SU-DHL-6 (cell line): ENCODE measurements around the gene COPS8.

Experiments
- H2AFZ ChIP-seq: fragments of 200-600 bp; sonication (generic); 2 replicates; pipeline ENCODE4 v1.6.1; 2014; ENCODE audit warnings: low read depth, mild to moderate bottlenecking, moderate library complexity, mixed read lengths, antibody characterized with exemption, low read length; ENCODE audit not compliant: severe bottlenecking
- H3F3A ChIP-seq: fragments of 200-600 bp; shearing (Covaris generic); 2 replicates; pipeline ENCODE4 v1.6.0; 2016; ENCODE audit warnings: antibody characterized with exemption, mild to moderate bottlenecking; ENCODE audit not compliant: insufficient read depth
- H3K27ac ChIP-seq: fragments of 200-600 bp; sonication (generic); 2 replicates; pipeline ENCODE4 v1.5.1; 2016; ENCODE audit warnings: low read depth, mild to moderate bottlenecking, low read length, moderate library complexity, mixed read lengths
- H3K27me3 ChIP-seq: fragments of 200-600 bp; sonication (generic), shearing (Covaris generic); 2 replicates; pipeline ENCODE4 v1.6.0; 2014; ENCODE audit warnings: mild to moderate bottlenecking, low read length
- H3K36me3 ChIP-seq: fragments of 200-600 bp; sonication (generic); 2 replicates; pipeline ENCODE4 v1.6.1; 2014; ENCODE audit warnings: mild to moderate bottlenecking, low read length, mixed read lengths
- H3K4me2 ChIP-seq: fragments of 300-600, 200-600 bp; shearing (Covaris generic), sonication (generic); 2 replicates; pipeline ENCODE4 v1.6.0; 2014; ENCODE audit warnings: low read length, low read depth, mild to moderate bottlenecking; ENCODE audit not compliant: poor library complexity, severe bottlenecking
- H3K4me3 ChIP-seq: fragments of 200-600 bp; sonication (generic); 2 replicates; pipeline ENCODE4 v1.5.1; 2014; ENCODE audit warnings: antibody characterized with exemption, low read length, mild to moderate bottlenecking, mixed read lengths; ENCODE audit not compliant: insufficient read depth, poor library complexity, severe bottlenecking
- H3K79me2 ChIP-seq: fragments of 200-600 bp; sonication (generic); 2 replicates; pipeline ENCODE4 v1.6.1; 2014; ENCODE audit warnings: mild to moderate bottlenecking, low read length, moderate library complexity; ENCODE audit not compliant: insufficient read depth
- H3K9ac ChIP-seq: fragments of 200-600 bp; sonication (generic); 2 replicates; pipeline ENCODE4 v1.7.0; 2014; ENCODE audit warnings: mild to moderate bottlenecking, low read length
- H3K9me2 ChIP-seq: fragments of 200-600 bp; sonication (generic); replicated peaks from 2 replicates; pipeline ENCODE4 v1.6.1; 2014; ENCODE audit warnings: low read length; ENCODE audit not compliant: insufficient read depth
- H3K9me3 ChIP-seq: fragments of 200-600 bp; sonication (generic); 2 replicates; pipeline ENCODE4 v1.6.1; 2014; ENCODE audit warnings: low read length, mixed read lengths; ENCODE audit not compliant: insufficient read depth
- H4K20me1 ChIP-seq: fragments of 200-600 bp; sonication (generic); 2 replicates; pipeline ENCODE4 v1.6.1; 2014; ENCODE audit warnings: low read depth, mild to moderate bottlenecking, antibody characterized with exemption, low read length, moderate library complexity, mixed read lengths
- EZH2phosphoT487 ChIP-seq: fragments of 200-600 bp; sonication (generic), shearing (Covaris generic); conservative IDR thresholded peaks from 2 replicates; pipeline ENCODE4 v1.6.1; 2018; ENCODE audit warnings: mild to moderate bottlenecking, antibody characterized with exemption, low read length, moderate library complexity, mixed read lengths
- TF ChIP-seq, protein P1 (sequence below): fragments of 200-600 bp; sonication (generic); IDR thresholded peaks from one replicate; pipeline ENCODE4 v1.5.1; 2017; ENCODE audit warnings: antibody characterized with exemption, mild to moderate bottlenecking, low read length, moderate library complexity; ENCODE audit not compliant: insufficient read depth, poor library complexity, severe bottlenecking

The COPS8 gene

DNA sequence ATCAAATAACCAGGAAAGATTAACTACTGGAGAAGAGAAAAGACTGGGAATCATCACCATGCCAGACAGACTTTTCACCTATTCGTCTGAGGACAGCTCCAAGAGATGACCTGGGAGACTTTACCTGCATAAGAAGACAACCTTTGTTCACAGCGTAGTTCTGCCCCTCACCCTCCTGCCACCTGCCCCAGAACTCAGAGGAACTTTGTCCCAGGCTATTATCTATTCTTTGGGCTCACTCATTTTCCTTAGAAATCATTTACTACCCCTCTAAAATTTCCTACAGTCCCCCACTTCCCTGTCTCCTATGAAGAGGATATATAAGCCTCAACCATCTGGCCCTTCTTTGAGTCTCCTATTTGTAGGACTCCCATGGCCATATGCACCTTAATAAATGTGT, 19.3 kb upstream of the COPS8 start:
- H3K9ac ChIP-seq = no peak overlapping the region
- TF ChIP-seq, protein P1, sequence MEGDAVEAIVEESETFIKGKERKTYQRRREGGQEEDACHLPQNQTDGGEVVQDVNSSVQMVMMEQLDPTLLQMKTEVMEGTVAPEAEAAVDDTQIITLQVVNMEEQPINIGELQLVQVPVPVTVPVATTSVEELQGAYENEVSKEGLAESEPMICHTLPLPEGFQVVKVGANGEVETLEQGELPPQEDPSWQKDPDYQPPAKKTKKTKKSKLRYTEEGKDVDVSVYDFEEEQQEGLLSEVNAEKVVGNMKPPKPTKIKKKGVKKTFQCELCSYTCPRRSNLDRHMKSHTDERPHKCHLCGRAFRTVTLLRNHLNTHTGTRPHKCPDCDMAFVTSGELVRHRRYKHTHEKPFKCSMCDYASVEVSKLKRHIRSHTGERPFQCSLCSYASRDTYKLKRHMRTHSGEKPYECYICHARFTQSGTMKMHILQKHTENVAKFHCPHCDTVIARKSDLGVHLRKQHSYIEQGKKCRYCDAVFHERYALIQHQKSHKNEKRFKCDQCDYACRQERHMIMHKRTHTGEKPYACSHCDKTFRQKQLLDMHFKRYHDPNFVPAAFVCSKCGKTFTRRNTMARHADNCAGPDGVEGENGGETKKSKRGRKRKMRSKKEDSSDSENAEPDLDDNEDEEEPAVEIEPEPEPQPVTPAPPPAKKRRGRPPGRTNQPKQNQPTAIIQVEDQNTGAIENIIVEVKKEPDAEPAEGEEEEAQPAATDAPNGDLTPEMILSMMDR = no peak
- no peak for TF ChIP-seq EZH2phosphoT487
- H3K9me2 ChIP-seq = no peaks in the 10 kb centered on the region
- no peaks in the 10 kb centered on the region for H3K9me3 ChIP-seq
- H3K27ac ChIP-seq = no peak overlapping the region
- no peak overlapping the region for H2AFZ ChIP-seq
- H3K36me3 ChIP-seq = no peaks in the 10 kb centered on the region
- H3K27me3 ChIP-seq = no peaks in the 10 kb centered on the region
- no peak overlapping the region for H3K4me2 ChIP-seq
- H4K20me1 ChIP-seq = no peaks in the 10 kb centered on the region
- H3F3A ChIP-seq = no peaks in the 10 kb centered on the region
- H3K4me3 ChIP-seq = no peak overlapping the region
- no peaks in the 10 kb centered on the region for H3K79me2 ChIP-seq

DNA sequence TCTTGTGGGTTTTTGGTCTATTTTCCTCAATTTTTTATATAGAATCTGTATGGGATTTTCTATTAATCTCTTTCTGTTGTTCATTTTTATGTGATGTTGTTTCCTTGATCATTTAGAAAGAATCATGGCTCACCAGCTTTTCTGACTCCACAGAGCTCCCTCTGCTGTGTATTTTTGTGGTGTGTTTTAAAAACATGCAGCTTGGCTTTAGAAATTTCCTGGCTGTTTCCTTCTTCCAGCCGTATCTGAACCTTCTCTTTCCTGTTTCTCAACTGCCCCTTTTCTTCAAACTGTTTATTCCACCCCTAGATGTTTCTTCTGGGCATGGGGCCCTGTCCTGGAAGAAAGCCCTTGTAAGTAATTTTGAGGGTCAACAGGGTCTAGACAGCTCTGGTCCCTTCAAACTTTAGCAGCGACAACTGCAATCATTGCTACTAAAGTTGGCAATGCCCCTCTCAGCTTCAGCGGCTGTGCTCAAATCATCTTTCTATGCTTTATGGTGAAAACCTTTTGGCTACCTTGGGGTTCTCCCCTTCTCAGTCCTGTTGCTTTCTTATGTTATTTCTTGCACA, 17.6 kb upstream of the COPS8 start:
- Histone ChIP-seq H3K9me3 (no peaks in the 10 kb centered on the region), H3K4me2 (no peak overlapping the region), H3K4me3 (no peak overlapping the region), H3K36me3 (no peaks in the 10 kb centered on the region), H3K27me3 (no peaks in the 10 kb centered on the region), H4K20me1 (no peaks in the 10 kb centered on the region), H3K79me2 (no peaks in the 10 kb centered on the region), H3K9ac (no peak overlapping the region), H3F3A (no peaks in the 10 kb centered on the region), H3K9me2 (no peaks in the 10 kb centered on the region), H3K27ac (no peak overlapping the region), H2AFZ (no peak overlapping the region)
- TF ChIP-seq, protein P1 = no peak
- no peak for TF ChIP-seq EZH2phosphoT487

DNA sequence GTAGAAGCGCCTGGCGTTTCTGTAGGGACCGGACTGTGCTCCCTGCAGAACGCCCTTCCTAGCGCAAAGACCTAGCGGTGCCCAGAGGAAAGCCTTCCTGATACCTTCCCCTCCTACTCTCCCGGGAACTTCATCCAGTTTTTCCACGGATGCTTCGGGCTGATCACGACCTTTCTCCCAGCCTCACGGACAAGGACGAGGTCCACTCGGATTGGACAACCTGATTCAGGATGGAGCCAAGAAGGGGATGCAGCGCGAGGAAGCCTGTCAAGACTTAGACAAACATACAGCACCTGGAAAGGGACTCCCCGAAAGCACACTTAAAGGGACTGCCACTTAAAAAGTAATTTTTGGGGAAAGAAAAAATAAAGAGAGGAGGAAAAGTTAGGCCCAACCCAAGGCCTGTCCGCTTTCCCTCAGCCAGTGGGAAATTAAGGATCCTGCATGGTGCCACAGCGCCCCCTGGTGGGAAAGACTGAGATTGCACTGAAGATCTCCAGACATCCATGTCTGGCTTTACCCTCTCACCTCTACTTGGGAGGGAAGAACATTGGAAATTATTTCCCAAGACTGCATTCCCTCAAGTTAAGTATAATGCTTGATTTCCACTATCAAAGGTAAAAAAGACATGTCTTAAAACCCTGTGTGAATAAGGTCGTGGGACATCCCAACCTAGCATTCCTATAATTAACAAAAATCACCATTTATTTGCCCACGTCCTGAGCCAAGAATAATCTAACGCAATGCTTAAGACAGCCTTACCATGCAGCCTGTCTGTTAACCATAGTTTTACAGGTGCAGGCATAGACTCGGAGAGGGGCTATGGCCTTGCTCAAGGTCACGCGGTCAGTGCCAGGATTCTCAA, 13.4 kb upstream of the COPS8 start:
- Histone ChIP-seq H3K9me3 (no peaks in the 10 kb centered on the region), H3K9me2 (no peaks in the 10 kb centered on the region), H3K4me3 (no peak overlapping the region), H3K9ac (no peak overlapping the region), H3K27ac (no peak overlapping the region), H3K79me2 (no peaks in the 10 kb centered on the region), H3K27me3 (no peaks in the 10 kb centered on the region), H3K36me3 (no peaks in the 10 kb centered on the region), H3K4me2 (no peak overlapping the region), H2AFZ (no peak overlapping the region), H3F3A (no peaks in the 10 kb centered on the region), H4K20me1 (no peaks in the 10 kb centered on the region)
- TF ChIP-seq, protein P1 = peak; percentile 63
- no peak for TF ChIP-seq EZH2phosphoT487
